ENCODE measurements around the gene PKP1.

Gene PKP1

GRCh38 chr1:201364808-201365105 lies 81.5 kb downstream of the PKP1 start:
- TF ChIP-seq ARNTL (CRISPR knock-in tag; IDR thresholded peaks at IDR 0.05; ENCODE audit: borderline replicate concordance, low read depth) (no peak), PPARA (CRISPR knock-in tag; IDR thresholded peaks at IDR 0.05; ENCODE audit: borderline replicate concordance) (no peak), POU6F1 (CRISPR knock-in tag; IDR thresholded peaks at IDR 0.05; ENCODE audit: borderline replicate concordance, low read depth) (no peak), CREB5 (CRISPR knock-in tag; IDR thresholded peaks at IDR 0.05; ENCODE audit: low read depth) (no peak), RARB (CRISPR knock-in tag; IDR thresholded peaks at IDR 0.05) (no peak), ZNF70 (CRISPR knock-in tag; IDR thresholded peaks at IDR 0.05) (no peak), ISL1 (CRISPR knock-in tag; IDR thresholded peaks at IDR 0.05) (no peak), ZNF8 (CRISPR knock-in tag; IDR thresholded peaks at IDR 0.05) (no peak), ZC3H10 (CRISPR knock-in tag; IDR thresholded peaks at IDR 0.05) (no peak), TCF4 (CRISPR knock-in tag; IDR thresholded peaks at IDR 0.05; ENCODE audit: borderline replicate concordance) (no peak)
- ATAC-seq, result no peak

GRCh38 chr1:201365251-201365650 lies 81.9 kb downstream of the PKP1 start:
- ATAC-seq, result no peak

GRCh38 chr1:201366696-201367095 lies 83.4 kb downstream of the PKP1 start:
- no peak for TF ChIP-seq ZNF565 (CRISPR knock-in tag; conservative IDR thresholded peaks at IDR 0.05; ENCODE audit: low read depth)
- TF ChIP-seq POU6F1 (CRISPR knock-in tag; IDR thresholded peaks at IDR 0.05; ENCODE audit: borderline replicate concordance, low read depth), result no peak
- TF ChIP-seq BACH2 (CRISPR knock-in tag; IDR thresholded peaks at IDR 0.05; ENCODE audit: borderline replicate concordance), result no peak
- no peak for TF ChIP-seq ARNTL (CRISPR knock-in tag; IDR thresholded peaks at IDR 0.05; ENCODE audit: borderline replicate concordance, low read depth)
- no peak for TF ChIP-seq TSHZ2 (CRISPR knock-in tag; IDR thresholded peaks at IDR 0.05)
- no peak for TF ChIP-seq ZFP30 (CRISPR knock-in tag; IDR thresholded peaks at IDR 0.05)
- no peak for ATAC-seq

More at GRCh38 chr1:201365251-201365650, 81.9 kb downstream of the PKP1 start:
- TF ChIP-seq SNAI2 (CRISPR knock-in tag; IDR thresholded peaks at IDR 0.05) (no peak), PATZ1 (CRISPR knock-in tag; IDR thresholded peaks at IDR 0.05; ENCODE audit: borderline replicate concordance) (no peak), OSR1 (CRISPR knock-in tag; IDR thresholded peaks at IDR 0.05) (no peak), CSDC2 (CRISPR knock-in tag; IDR thresholded peaks at IDR 0.05) (no peak), ZFP3 (CRISPR knock-in tag; IDR thresholded peaks at IDR 0.05) (no peak), ZFP30 (CRISPR knock-in tag; IDR thresholded peaks at IDR 0.05) (no peak)

GRCh38 chr1:201369209-201369608 lies 85.9 kb downstream of the PKP1 start:
- no peak for ATAC-seq
- no peak for TF ChIP-seq ZNF8 (CRISPR knock-in tag; IDR thresholded peaks at IDR 0.05)
- no peak for TF ChIP-seq ISL1 (CRISPR knock-in tag; IDR thresholded peaks at IDR 0.05)
- no peak for TF ChIP-seq SNAI2 (CRISPR knock-in tag; IDR thresholded peaks at IDR 0.05)
- TF ChIP-seq PPARA (CRISPR knock-in tag; IDR thresholded peaks at IDR 0.05; ENCODE audit: borderline replicate concordance), result no peak
- TF ChIP-seq BACH2 (CRISPR knock-in tag; IDR thresholded peaks at IDR 0.05; ENCODE audit: borderline replicate concordance), result no peak
- no peak for TF ChIP-seq TOX (CRISPR knock-in tag; IDR thresholded peaks at IDR 0.05; ENCODE audit: borderline replicate concordance)
- no peak for TF ChIP-seq TSHZ2 (CRISPR knock-in tag; IDR thresholded peaks at IDR 0.05)
- no peak for TF ChIP-seq ARNTL (CRISPR knock-in tag; IDR thresholded peaks at IDR 0.05; ENCODE audit: borderline replicate concordance, low read depth)
- TF ChIP-seq RARB (CRISPR knock-in tag; IDR thresholded peaks at IDR 0.05), result no peak

All from SK-N-SH treated with all-trans-retinoic acid at 6 μM for 48 hours (cell line).